ENCODE results near the gene TPST1.

GRCh38 chr7:66219805-66220204 is 14.7 kb downstream of the TPST1 start:
- TF ChIP-seq YY1 (IDR thresholded peaks at IDR 0.05; ENCODE audit: insufficient read depth, insufficient read length) (no peak), SUZ12 (IDR thresholded peaks at IDR 0.05; ENCODE audit: extremely low read depth, insufficient read depth, insufficient read length) (no peak)
